NCI-H2196 treated with DMSO at 0.1 percent for 48 hours (cell line): ENCODE data around the gene NEK11.

Experiments used
- DNase-seq: peaks from one replicate; lab custom pipeline; 2025; ENCODE audit not compliant: unreplicated experiment; lab: John Stamatoyannopoulos, UW

NEK11 gene

GRCh38 chr3:131140891-131141290 lies 114.2 kb downstream of the NEK11 start:
- DNase-seq, result no peak

GRCh38 chr3:131141770-131142169 lies 115.1 kb downstream of the NEK11 start:
- no peak for DNase-seq

- no peak for DNase-seq
Measured at GRCh38 chr3:131142580-131142979, 115.9 kb downstream of the NEK11 start.

GRCh38 chr3:131143802-131144201 lies 117.1 kb downstream of the NEK11 start:
- no peak for DNase-seq

GRCh38 chr3:131147534-131147933 lies 120.9 kb downstream of the NEK11 start:
- no peak for DNase-seq

- no peak for DNase-seq
Measured at GRCh38 chr3:131158434-131158833, 131.8 kb downstream of the NEK11 start.

GRCh38 chr3:131162516-131162915 lies 135.8 kb downstream of the NEK11 start:
- DNase-seq, result no peak

GRCh38 chr3:131167867-131168266 lies 141.2 kb downstream of the NEK11 start:
- DNase-seq, result no peak

- no peak for DNase-seq
Measured at GRCh38 chr3:131169331-131169730, 142.7 kb downstream of the NEK11 start.

- no peak for DNase-seq
Measured at GRCh38 chr3:131172502-131173200, 146.0 kb downstream of the NEK11 start.

GRCh38 chr3:131174752-131175151 lies 148.1 kb downstream of the NEK11 start:
- DNase-seq, result no peak

GRCh38 chr3:131178710-131179375 lies 152.2 kb downstream of the NEK11 start:
- DNase-seq, result no peak

- no peak for DNase-seq
Measured at GRCh38 chr3:131192701-131193100, 166.0 kb downstream of the NEK11 start.

GRCh38 chr3:131193641-131194238 lies 167.1 kb downstream of the NEK11 start:
- no peak for DNase-seq

GRCh38 chr3:131194816-131195215 lies 168.1 kb downstream of the NEK11 start:
- no peak for DNase-seq

- no peak for DNase-seq
Measured at GRCh38 chr3:131200636-131201199, 174.0 kb downstream of the NEK11 start.

- DNase-seq, result no peak
Measured at GRCh38 chr3:131216330-131216729, 189.7 kb downstream of the NEK11 start.

GRCh38 chr3:131216801-131217200 lies 190.1 kb downstream of the NEK11 start:
- no peak for DNase-seq

- DNase-seq, result no peak
Measured at GRCh38 chr3:131217296-131217741, 190.6 kb downstream of the NEK11 start.

- DNase-seq, result no peak
Measured at GRCh38 chr3:131218196-131218595, 191.5 kb downstream of the NEK11 start.

- no peak for DNase-seq
Measured at GRCh38 chr3:131221731-131222130, 195.1 kb downstream of the NEK11 start.

GRCh38 chr3:131222599-131222998 lies 195.9 kb downstream of the NEK11 start:
- no peak for DNase-seq
